H1 (cell line): ENCODE measurements around the gene MAP6. TPM values are rescaled to one million over a fixed set of nuclear protein-coding genes. Genes with fewer than 3 reads are reported as not detected.

Experiments
- CTCF ChIA-PET: fragments of 300-600 bp; sonication (Branson Sonifier 250); formaldehyde crosslinking; loops from one replicate; lab custom pipeline; 2021; ENCODE audit not compliant: partially characterized antibody; lab: Charles Lee
- POLR2A ChIA-PET: fragments of 300-600 bp; sonication (Branson Sonifier 250); formaldehyde crosslinking; loops from one replicate; lab custom pipeline; 2021; ENCODE audit warnings: inconsistent platforms; ENCODE audit not compliant: partially characterized antibody; lab: Charles Lee
- DNase-seq, 2 experiments: peaks; one replicate each; pipeline versions ENCODE4 v3.0.0 to v3.0.0-alpha.2; 2010 to 2022; ENCODE audit warnings: low spot score in 2 of 2, low read depth in 1 of 2, mixed read lengths in 1 of 2
- FAIRE-seq: peaks from 2 replicates; lab custom pipeline; 2011; peaks lifted over from hg19 to GRCh38; lab: Jason Lieb, UNC
- H2AFZ ChIP-seq: 2 replicates; pipeline ENCODE4 v1.8.1; 2012; ENCODE audit warnings: low read length, inconsistent platforms
- H2AK5ac ChIP-seq: 2 replicates; pipeline ENCODE4 v1.6.1; 2013; ENCODE audit warnings: low read depth, low read length
- H2BK120ac ChIP-seq: replicated peaks from 2 replicates; pipeline ENCODE3; 2013; ENCODE audit warnings: low read depth, low read length, inconsistent platforms
- H2BK12ac ChIP-seq: 2 replicates; pipeline ENCODE4 v1.6.1; 2013; ENCODE audit warnings: low read depth, low read length
- H2BK15ac ChIP-seq: 2 replicates; pipeline ENCODE4 v1.6.1; 2013; ENCODE audit warnings: low read length
- H2BK20ac ChIP-seq: 2 replicates; pipeline ENCODE4 v1.6.1; 2013; ENCODE audit warnings: low read length
- H2BK5ac ChIP-seq: 2 replicates; pipeline ENCODE4 v1.6.1; 2013; ENCODE audit warnings: low read depth, low read length
- H3K14ac ChIP-seq: 2 replicates; pipeline ENCODE4 v1.6.1; 2013; ENCODE audit warnings: inconsistent platforms; ENCODE audit not compliant: insufficient read length
- H3K18ac ChIP-seq: 2 replicates; pipeline ENCODE4 v1.6.1; 2013; ENCODE audit warnings: low read length; ENCODE audit errors: extremely low read depth
- H3K23ac ChIP-seq: 2 replicates; pipeline ENCODE4 v1.6.1; 2013; ENCODE audit warnings: inconsistent platforms; ENCODE audit not compliant: insufficient read length
- H3K23me2 ChIP-seq: 2 replicates; pipeline ENCODE4 v1.6.1; 2013; ENCODE audit warnings: low read depth, low read length
- H3K27ac ChIP-seq: 2 replicates; pipeline ENCODE4 v1.6.1; 2011; ENCODE audit warnings: low read depth, low read length, inconsistent platforms
- H3K27me3 ChIP-seq, 4 experiments: replicated peaks in 1 of 4; 1 replicate in 1 of 4; 2 replicates in 3 of 4; pipeline versions ENCODE4 v1.6.1 to v1.8.1; 2011 to 2013; ENCODE audit warnings: low read length in 3 of 4, mild to moderate bottlenecking in 3 of 4, inconsistent platforms in 2 of 4, mixed read lengths in 2 of 4, moderate library complexity in 1 of 4; ENCODE audit not compliant: control insufficient read depth in 3 of 4, insufficient read depth in 3 of 4; ENCODE audit errors: extremely low read depth in 1 of 4
- H3K36me3 ChIP-seq, 4 experiments: 2 replicates each; pipeline versions ENCODE4 v1.6.1 to v1.8.1; 2011 to 2013; ENCODE audit warnings: mild to moderate bottlenecking in 4 of 4, low read length in 3 of 4, moderate library complexity in 2 of 4, control low read depth in 1 of 4, inconsistent platforms in 1 of 4; ENCODE audit not compliant: insufficient read depth in 4 of 4, control insufficient read depth in 2 of 4
- H3K4ac ChIP-seq: replicated peaks from 2 replicates; pipeline ENCODE3; 2013; ENCODE audit warnings: low read length, low read depth, mixed read lengths, inconsistent platforms; ENCODE audit not compliant: insufficient read length
- H3K4me1 ChIP-seq, 4 experiments: replicated peaks in 1 of 4; 1 replicate in 1 of 4; 2 replicates in 3 of 4; pipeline versions ENCODE4 v1.6.1 to v1.8.1; 2011 to 2013; ENCODE audit warnings: low read length in 3 of 4, inconsistent platforms in 2 of 4, mixed read lengths in 1 of 4; ENCODE audit not compliant: insufficient read depth in 4 of 4, control insufficient read depth in 3 of 4
- H3K4me2 ChIP-seq, 2 experiments: 2 replicates each; pipeline versions ENCODE4 v1.6.1 to v1.8.1; 2011 to 2013; ENCODE audit warnings: low read depth in 2 of 2, low read length in 2 of 2, control low read depth in 1 of 2, inconsistent platforms in 1 of 2, mild to moderate bottlenecking in 1 of 2; ENCODE audit not compliant: insufficient read depth in 1 of 2
- H3K4me3 ChIP-seq, 4 experiments: fragments of 200-600, 300-600 bp in 1 of 4; sonication (generic), shearing (Covaris generic), sonication (Bioruptor Twin) in 1 of 4; 2 replicates each; pipeline versions ENCODE4 v1.5.1 to v1.8.1; 2011 to 2016; ENCODE audit warnings: low read length in 4 of 4, low read depth in 3 of 4, control low read depth in 2 of 4, inconsistent platforms in 2 of 4, mild to moderate bottlenecking in 2 of 4, mixed read lengths in 1 of 4, moderate library complexity in 1 of 4; ENCODE audit not compliant: insufficient read depth in 2 of 4; ENCODE audit errors: extremely low read depth in 1 of 4
- H3K56ac ChIP-seq: replicated peaks from 2 replicates; pipeline ENCODE3; 2013; ENCODE audit warnings: low read depth, mild to moderate bottlenecking, mixed read lengths, low read length, inconsistent platforms; ENCODE audit not compliant: insufficient read length
- H3K79me1 ChIP-seq: 2 replicates; pipeline ENCODE4 v1.6.1; 2013; ENCODE audit warnings: low read depth, low read length, control low read depth
- H3K79me2 ChIP-seq, 2 experiments: 2 replicates each; pipeline versions ENCODE4 v1.6.1 to v1.8.1; 2012 to 2013; ENCODE audit warnings: low read length in 2 of 2, mild to moderate bottlenecking in 2 of 2, inconsistent platforms in 1 of 2; ENCODE audit not compliant: insufficient read depth in 2 of 2, control insufficient read depth in 1 of 2
- H3K9ac ChIP-seq, 4 experiments: replicated peaks in 1 of 4; 1 replicate in 1 of 4; 2 replicates in 3 of 4; pipeline versions ENCODE4 v1.6.1 to v1.8.1; 2011 to 2013; ENCODE audit warnings: low read depth in 3 of 4, low read length in 3 of 4, control low read depth in 2 of 4, mild to moderate bottlenecking in 2 of 4, moderate library complexity in 2 of 4, inconsistent platforms in 1 of 4; ENCODE audit errors: extremely low read depth in 1 of 4
- H3K9me3 ChIP-seq, 2 experiments: 2 replicates each; pipeline versions ENCODE4 v1.6.1 to v1.8.1; 2012 to 2013; ENCODE audit warnings: mild to moderate bottlenecking in 2 of 2, moderate library complexity in 2 of 2, control low read depth in 1 of 2, inconsistent platforms in 1 of 2, low read depth in 1 of 2, low read length in 1 of 2, mixed read lengths in 1 of 2; ENCODE audit not compliant: insufficient read depth in 2 of 2
- H4K20me1 ChIP-seq, 2 experiments: replicated peaks in 1 of 2; 2 replicates each; pipeline versions ENCODE3 to v1.8.1; 2011 to 2013; ENCODE audit warnings: inconsistent platforms in 2 of 2, low read length in 2 of 2, mild to moderate bottlenecking in 1 of 2; ENCODE audit not compliant: insufficient read depth in 2 of 2, control insufficient read depth in 1 of 2
- H4K5ac ChIP-seq: 2 replicates; pipeline ENCODE4 v1.6.1; 2013; ENCODE audit warnings: low read length, low read depth, mixed read lengths, inconsistent platforms; ENCODE audit not compliant: insufficient read length
- H4K8ac ChIP-seq: 2 replicates; pipeline ENCODE4 v1.8.0; 2013; ENCODE audit warnings: mild to moderate bottlenecking, moderate library complexity, low read length, inconsistent platforms; ENCODE audit not compliant: insufficient read depth; ENCODE audit errors: extremely low read depth
- H4K91ac ChIP-seq: replicated peaks from 2 replicates; pipeline ENCODE3; 2013; ENCODE audit warnings: low read length, mixed read lengths, inconsistent platforms; ENCODE audit not compliant: insufficient read length
- CTBP2 ChIP-seq: IDR thresholded peaks from 2 replicates; pipeline ENCODE4 v1.7.0; 2011; ENCODE audit warnings: borderline replicate concordance, mild to moderate bottlenecking, moderate library complexity, mixed read lengths, low read length; ENCODE audit not compliant: insufficient read depth, insufficient read length
- WGBS, 2 experiments: shearing (Covaris generic) in 1 of 2; methylation state at CpG; one replicate each; pipeline versions ENCODE4 v1.1.6 to v1.1.7; 2013 to 2015; ENCODE audit warnings: low lambda C conversion rate in 2 of 2, mixed read lengths in 2 of 2, inconsistent platforms in 1 of 2, low coverage in 1 of 2, missing lambda C conversion rate in 1 of 2; ENCODE audit not compliant: insufficient replicate concordance in 2 of 2, insufficient coverage in 1 of 2, insufficient read length in 1 of 2; ENCODE audit errors: extremely low coverage in 1 of 2, missing lambda C conversion rate in 1 of 2; 5-methylcytosine and 5-hydroxymethylcytosine counted together
- polyA plus RNA-seq, 7 experiments: library from polyadenylated mRNA; depleted of rRNA in 3 of 7; stranded (reverse) in 5 of 7; unstranded in 2 of 7; fragments of >200 nt in 5 of 7; fragments of 200-250 nt in 2 of 7; gene quantifications; 1 replicate in 5 of 7; 2 replicates in 1 of 7; 4 replicates in 1 of 7; pipeline versions ENCODE4 v1.2.1 to v1.2.3, GENCODE V29; 2011 to 2013; ENCODE audit warnings: missing spikeins in 2 of 7, mixed read lengths in 2 of 7
- total RNA-seq: library from RNA; stranded (reverse); fragmentation: NEBNext Ultra II Directional; extraction: Animal tissue kit (Norgen Biotek cat#: 25700); gene quantifications from 2 replicates; pipeline ENCODE4 v1.2.1, GENCODE V29; 2021

MAP6 gene
- total and polyA plus RNA-seq, 2 of the 8 experiments (the other 6 are each of a cell fraction or from before 2014, with no cell fraction given) = 0.54 to 0.89 TPM

DNA sequence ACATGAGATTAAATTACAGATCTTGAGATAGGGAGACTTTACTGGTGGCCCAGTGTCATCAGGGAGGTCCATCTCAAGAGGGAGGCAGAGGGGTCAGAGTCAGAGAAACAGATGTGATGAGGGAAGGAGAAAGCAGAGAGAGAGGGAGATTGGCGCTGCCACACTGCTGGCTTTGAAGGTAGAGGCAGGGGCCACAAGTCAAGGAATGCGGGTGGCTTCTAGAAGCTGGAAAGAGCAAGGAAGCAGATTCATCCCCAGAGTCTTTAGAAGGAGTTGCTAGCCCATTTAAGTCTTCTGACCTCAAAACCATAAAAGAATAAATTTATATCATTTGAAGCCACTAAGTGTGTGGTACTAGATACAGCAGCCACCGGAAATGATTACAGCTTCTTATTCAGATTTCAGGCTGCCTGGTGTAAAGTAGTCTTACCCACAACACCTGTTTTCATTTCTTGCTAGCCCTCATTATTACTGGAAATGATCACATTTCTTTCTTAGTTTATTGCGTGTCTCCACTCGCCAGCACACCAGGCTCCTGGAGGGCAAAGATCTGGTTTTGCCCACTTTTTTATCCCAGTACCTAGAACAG is 119.4 kb downstream of the MAP6 start:
- peaks cover 2 to 13% (median 9%) of the 10 kb centered on the region in 4 experiments for H3K4me1 ChIP-seq
- no peaks in the 10 kb centered on the region for H3K36me3 ChIP-seq
- no peak overlapping the region for H4K5ac ChIP-seq
- no peak overlapping the region for H2BK15ac ChIP-seq
- H4K8ac ChIP-seq = no peak overlapping the region
- no peak overlapping the region for H3K14ac ChIP-seq
- H3K9me3 ChIP-seq = 0 out of 4 replicates have a peak, but pooled peaks cover 0 to 2% of the 10 kb centered on the region in 2 experiments
- H3K23me2 ChIP-seq = no peaks in the 10 kb centered on the region
- no peak overlapping the region for H3K4ac ChIP-seq
- no peak overlapping the region for H2BK20ac ChIP-seq
- no peak for DNase-seq
- no peak for FAIRE-seq
- H3K79me2 ChIP-seq = no peaks in the 10 kb centered on the region
- no peaks in the 10 kb centered on the region; a peak in 1 of 7 replicates for H3K27me3 ChIP-seq
- H3K4me2 ChIP-seq = no peak overlapping the region
- H2BK12ac ChIP-seq = no peak overlapping the region
- H2AK5ac ChIP-seq = no peak overlapping the region
- no peak overlapping the region for H3K4me3 ChIP-seq
- no peak overlapping the region for H2AFZ ChIP-seq
- H3K18ac ChIP-seq = no peak overlapping the region
- no peaks in the 10 kb centered on the region for H3K79me1 ChIP-seq
- ChIA-PET CTCF (interaction anchor here (1.2 to 2.9 kb wide), 9 partner anchors 10 to 117 kb away, joined by 3 to 43 read pairs (median 10); no protein-coding TSS in a partner anchor), POLR2A (interaction anchor here (0.9 to 30.6 kb wide), 2 partner anchors 26 to 142 kb away, joined by 4 to 1120 read pairs; partner anchors contain the start of gene SERPINH1)
- no peak overlapping the region for H3K56ac ChIP-seq
- no peak overlapping the region for H4K91ac ChIP-seq
- no peak for TF ChIP-seq CTBP2
- no peak overlapping the region for H2BK5ac ChIP-seq
- H3K9ac ChIP-seq = no peak overlapping the region
- no peak overlapping the region for H2BK120ac ChIP-seq
- WGBS, 2 experiments = 88% methylated on average over 5 of the region's 5 CpGs; no CpG with 5 or more reads in 1 of the 2 experiments
- H3K23ac ChIP-seq = no peak overlapping the region
- no peak overlapping the region for H3K27ac ChIP-seq
- no peaks in the 10 kb centered on the region for H4K20me1 ChIP-seq
